ENCODE results near the gene MBOAT2. TPM values are rescaled to one million over a fixed set of nuclear protein-coding genes. Genes with fewer than 3 reads are reported as not detected.

MBOAT2 gene
- polyA plus RNA-seq, 1 donor (not counting 4 experiments of a cell fraction or from before 2014, with no cell fraction given), result 121 TPM

GRCh38 chr2:8953525-8953924 is 50.0 kb downstream of the MBOAT2 start:
- H3K27me3 ChIP-seq (ENCODE audit: control insufficient read depth, extremely low read depth, insufficient read depth, low read length), result no peaks in the 10 kb centered on the region
- FAIRE-seq (no peak), DNase-seq (ENCODE audit: low read depth, low spot score) (no peak)
- H2AFZ ChIP-seq (ENCODE audit: control insufficient read depth, low read length), result no peak overlapping the region
- no peak overlapping the region for H3K4me3 ChIP-seq (ENCODE audit: control insufficient read depth in 2 of 3, extremely low read depth in 1 of 3, insufficient read depth in 2 of 3, low read depth in 1 of 3, low read length in 3 of 3)
- H4K20me1 ChIP-seq (ENCODE audit: control insufficient read depth, extremely low read depth, insufficient read depth, low read length), result no peaks in the 10 kb centered on the region
- H3K27ac ChIP-seq (ENCODE audit: control insufficient read depth, insufficient read depth, low read length), result no peak overlapping the region
- no peaks in the 10 kb centered on the region for H3K9me3 ChIP-seq (ENCODE audit: control insufficient read depth, low read depth, low read length)
- TF ChIP-seq EZH2 (IDR thresholded peaks at IDR 0.05; ENCODE audit: low read length), result no peak
- TF ChIP-seq, protein P1, sequence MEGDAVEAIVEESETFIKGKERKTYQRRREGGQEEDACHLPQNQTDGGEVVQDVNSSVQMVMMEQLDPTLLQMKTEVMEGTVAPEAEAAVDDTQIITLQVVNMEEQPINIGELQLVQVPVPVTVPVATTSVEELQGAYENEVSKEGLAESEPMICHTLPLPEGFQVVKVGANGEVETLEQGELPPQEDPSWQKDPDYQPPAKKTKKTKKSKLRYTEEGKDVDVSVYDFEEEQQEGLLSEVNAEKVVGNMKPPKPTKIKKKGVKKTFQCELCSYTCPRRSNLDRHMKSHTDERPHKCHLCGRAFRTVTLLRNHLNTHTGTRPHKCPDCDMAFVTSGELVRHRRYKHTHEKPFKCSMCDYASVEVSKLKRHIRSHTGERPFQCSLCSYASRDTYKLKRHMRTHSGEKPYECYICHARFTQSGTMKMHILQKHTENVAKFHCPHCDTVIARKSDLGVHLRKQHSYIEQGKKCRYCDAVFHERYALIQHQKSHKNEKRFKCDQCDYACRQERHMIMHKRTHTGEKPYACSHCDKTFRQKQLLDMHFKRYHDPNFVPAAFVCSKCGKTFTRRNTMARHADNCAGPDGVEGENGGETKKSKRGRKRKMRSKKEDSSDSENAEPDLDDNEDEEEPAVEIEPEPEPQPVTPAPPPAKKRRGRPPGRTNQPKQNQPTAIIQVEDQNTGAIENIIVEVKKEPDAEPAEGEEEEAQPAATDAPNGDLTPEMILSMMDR (optimal IDR thresholded peaks at IDR 0.05 in 1 of 3, IDR thresholded peaks at IDR 0.05 in 1 of 3, conservative IDR thresholded peaks at IDR 0.05 in 1 of 3; ENCODE audit: extremely low read depth in 1 of 3, insufficient read depth in 2 of 3, low read length in 3 of 3), result no peak
- H3K79me2 ChIP-seq (ENCODE audit: control insufficient read depth, insufficient read depth, low read length), result peaks cover 21% of the 10 kb centered on the region
- no peaks in the 10 kb centered on the region for H3K4me1 ChIP-seq (ENCODE audit: control insufficient read depth, extremely low read depth, insufficient read depth, low read length)
- no peak overlapping the region for H3K4me2 ChIP-seq (ENCODE audit: control insufficient read depth, extremely low read depth, insufficient read depth, low read depth, low read length)
- no peaks in the 10 kb centered on the region for H3K9me1 ChIP-seq (ENCODE audit: control insufficient read depth, extremely low read depth, insufficient read depth, low read length)
- no peak overlapping the region for H3K9ac ChIP-seq (ENCODE audit: control insufficient read depth, extremely low read depth, insufficient read depth, low read length)
- H3K36me3 ChIP-seq (ENCODE audit: control insufficient read depth in 2 of 2, extremely low read depth in 1 of 2, insufficient read depth in 2 of 2, low read length in 2 of 2), result peaks cover 8 to 9% of the 10 kb centered on the region in 2 experiments
- dilution Hi-C loops (cut with MboI; ENCODE audit: extremely low pct_ligation_motif_present, low sequenced_read_pairs), result no loop called here

DNA sequence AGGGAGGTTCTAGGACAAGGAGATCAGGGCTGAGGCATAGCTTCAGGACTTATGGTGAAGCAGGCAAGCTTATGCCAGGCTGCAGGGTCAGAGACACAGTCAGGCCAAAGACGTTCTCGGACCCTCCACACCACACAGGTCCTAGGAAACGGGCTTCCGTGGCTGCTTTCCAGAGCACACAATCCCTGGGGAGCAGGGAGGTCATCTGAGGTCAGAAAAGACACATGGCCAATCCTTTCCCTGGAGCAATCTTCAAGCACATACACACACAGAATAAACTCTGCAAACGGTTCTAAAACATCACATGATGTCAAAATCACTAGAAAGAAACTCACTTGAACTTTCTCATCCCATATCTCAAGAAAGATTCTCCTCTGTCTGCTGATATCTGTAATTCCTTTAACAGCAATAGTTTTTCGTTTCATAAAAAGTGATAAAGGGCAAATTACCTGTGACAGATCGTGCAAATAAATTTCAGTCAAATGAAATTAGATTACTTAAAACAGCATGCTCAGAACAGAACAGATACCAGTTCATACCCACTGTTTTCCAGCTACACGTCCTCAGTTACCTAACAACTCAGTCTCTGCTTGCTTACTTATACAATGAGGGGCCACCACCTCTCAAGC is 63.9 kb downstream of the MBOAT2 start:
- no peak overlapping the region for H2AFZ ChIP-seq (ENCODE audit: control insufficient read depth, low read length)
- H3K9me3 ChIP-seq (ENCODE audit: control insufficient read depth, low read depth, low read length), result no peaks in the 10 kb centered on the region
- DNase-seq (ENCODE audit: low read depth, low spot score), result no peak
- no peak overlapping the region for H3K4me2 ChIP-seq (ENCODE audit: control insufficient read depth, extremely low read depth, insufficient read depth, low read depth, low read length)
- peaks cover 15 to 20% of the 10 kb centered on the region in 2 experiments for H3K36me3 ChIP-seq (ENCODE audit: control insufficient read depth in 2 of 2, extremely low read depth in 1 of 2, insufficient read depth in 2 of 2, low read length in 2 of 2)
- H3K79me2 ChIP-seq (ENCODE audit: control insufficient read depth, insufficient read depth, low read length), result peaks cover 7% of the 10 kb centered on the region
- no peak overlapping the region for H3K9ac ChIP-seq (ENCODE audit: control insufficient read depth, extremely low read depth, insufficient read depth, low read length)
- dilution Hi-C loops (cut with MboI; ENCODE audit: extremely low pct_ligation_motif_present, low sequenced_read_pairs), result no loop called here
- no peak overlapping the region for H3K27ac ChIP-seq (ENCODE audit: control insufficient read depth, insufficient read depth, low read length)
- no peak for FAIRE-seq
- H3K4me3 ChIP-seq (ENCODE audit: control insufficient read depth in 2 of 3, extremely low read depth in 1 of 3, insufficient read depth in 2 of 3, low read depth in 1 of 3, low read length in 3 of 3), result no peak overlapping the region
- no peaks in the 10 kb centered on the region for H3K27me3 ChIP-seq (ENCODE audit: control insufficient read depth, extremely low read depth, insufficient read depth, low read length)
- TF ChIP-seq, protein P1 (optimal IDR thresholded peaks at IDR 0.05 in 1 of 3, IDR thresholded peaks at IDR 0.05 in 1 of 3, conservative IDR thresholded peaks at IDR 0.05 in 1 of 3; ENCODE audit: extremely low read depth in 1 of 3, insufficient read depth in 2 of 3, low read length in 3 of 3), result no peak
- no peak for TF ChIP-seq EZH2 (IDR thresholded peaks at IDR 0.05; ENCODE audit: low read length)
- peaks cover 3% of the 10 kb centered on the region for H3K9me1 ChIP-seq (ENCODE audit: control insufficient read depth, extremely low read depth, insufficient read depth, low read length)
- no peaks in the 10 kb centered on the region for H3K4me1 ChIP-seq (ENCODE audit: control insufficient read depth, extremely low read depth, insufficient read depth, low read length)
- no peaks in the 10 kb centered on the region for H4K20me1 ChIP-seq (ENCODE audit: control insufficient read depth, extremely low read depth, insufficient read depth, low read length)

All from keratinocyte (primary cell).